Ishikawa (cell line): ENCODE data around the gene NOTCH3.
A peak's percentile ranks its signal among the peaks of the same experiment; 100 is the strongest.

Source experiments
- CEBPB ChIP-seq: IDR thresholded peaks from 2 replicates; pipeline ENCODE4 v1.6.1; 2012
- CREB1 ChIP-seq: IDR thresholded peaks from 2 replicates; pipeline ENCODE4 v1.6.1; 2012; ENCODE audit warnings: low read depth
- EGR1 ChIP-seq: IDR thresholded peaks from 2 replicates; pipeline ENCODE4 v1.6.1; 2012
- EP300 ChIP-seq: IDR thresholded peaks from 2 replicates; pipeline ENCODE4 v1.6.1; 2012; ENCODE audit warnings: borderline replicate concordance
- FOXM1 ChIP-seq: IDR thresholded peaks from 2 replicates; pipeline ENCODE4 v1.6.1; 2012; ENCODE audit warnings: low read depth, borderline replicate concordance
- MAX ChIP-seq: IDR thresholded peaks from 2 replicates; pipeline ENCODE4 v1.6.1; 2012
- NFIC ChIP-seq: IDR thresholded peaks from 2 replicates; pipeline ENCODE4 v1.6.1; 2012
- RAD21 ChIP-seq: IDR thresholded peaks from 2 replicates; pipeline ENCODE4 v1.6.1; 2012; ENCODE audit warnings: low read depth
- TAF1 ChIP-seq: IDR thresholded peaks from 2 replicates; pipeline ENCODE4 v1.6.1; 2012; ENCODE audit warnings: low read depth, mild to moderate bottlenecking
- TCF12 ChIP-seq: IDR thresholded peaks from 2 replicates; pipeline ENCODE4 v1.6.1; 2012; ENCODE audit warnings: low read depth
- TEAD4 ChIP-seq: IDR thresholded peaks from 2 replicates; pipeline ENCODE4 v1.6.1; 2012
- YY1 ChIP-seq: IDR thresholded peaks from 2 replicates; pipeline ENCODE4 v1.6.1; 2012; ENCODE audit warnings: low read depth
- ZBTB7A ChIP-seq: IDR thresholded peaks from 2 replicates; pipeline ENCODE4 v1.6.1; 2012; ENCODE audit warnings: low read depth
- TF ChIP-seq, protein P1 (sequence below): IDR thresholded peaks from 2 replicates; pipeline ENCODE4 v1.6.1; 2012
- TF ChIP-seq, protein P2 (sequence below): IDR thresholded peaks from 2 replicates; pipeline ENCODE4 v1.6.1; 2012; ENCODE audit warnings: low read depth, mild to moderate bottlenecking

NOTCH3 gene

GRCh38 chr19:15159251-15159650 lies 41.5 kb downstream of the NOTCH3 start:
- TF ChIP-seq TCF12 (no peak), YY1 (no peak)
- TF ChIP-seq, protein P1, sequence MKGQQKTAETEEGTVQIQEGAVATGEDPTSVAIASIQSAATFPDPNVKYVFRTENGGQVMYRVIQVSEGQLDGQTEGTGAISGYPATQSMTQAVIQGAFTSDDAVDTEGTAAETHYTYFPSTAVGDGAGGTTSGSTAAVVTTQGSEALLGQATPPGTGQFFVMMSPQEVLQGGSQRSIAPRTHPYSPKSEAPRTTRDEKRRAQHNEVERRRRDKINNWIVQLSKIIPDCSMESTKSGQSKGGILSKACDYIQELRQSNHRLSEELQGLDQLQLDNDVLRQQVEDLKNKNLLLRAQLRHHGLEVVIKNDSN, result peak; percentile 26; the same call in 1 of the 2 replicates

DNA sequence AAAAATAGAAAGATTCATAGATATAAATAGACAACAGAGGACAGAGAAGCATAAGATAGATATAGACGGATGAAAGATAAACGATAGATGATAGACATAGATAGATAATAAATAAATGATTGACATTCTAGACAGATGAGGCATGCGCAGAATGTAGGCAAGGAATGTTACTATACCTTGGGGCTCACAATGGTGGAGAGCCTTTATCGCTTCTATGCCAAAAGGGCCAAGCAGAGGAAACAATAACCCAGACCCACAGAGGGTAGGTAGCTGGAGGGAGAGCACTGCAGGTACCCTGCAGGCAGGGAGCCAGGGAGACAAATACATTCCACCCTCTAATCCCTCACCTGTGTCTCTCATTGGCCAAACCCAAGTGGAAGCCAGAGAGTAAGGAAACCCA lies 44.4 kb downstream of the NOTCH3 start:
- no peak for TF ChIP-seq EP300
- TF ChIP-seq, protein P2, sequence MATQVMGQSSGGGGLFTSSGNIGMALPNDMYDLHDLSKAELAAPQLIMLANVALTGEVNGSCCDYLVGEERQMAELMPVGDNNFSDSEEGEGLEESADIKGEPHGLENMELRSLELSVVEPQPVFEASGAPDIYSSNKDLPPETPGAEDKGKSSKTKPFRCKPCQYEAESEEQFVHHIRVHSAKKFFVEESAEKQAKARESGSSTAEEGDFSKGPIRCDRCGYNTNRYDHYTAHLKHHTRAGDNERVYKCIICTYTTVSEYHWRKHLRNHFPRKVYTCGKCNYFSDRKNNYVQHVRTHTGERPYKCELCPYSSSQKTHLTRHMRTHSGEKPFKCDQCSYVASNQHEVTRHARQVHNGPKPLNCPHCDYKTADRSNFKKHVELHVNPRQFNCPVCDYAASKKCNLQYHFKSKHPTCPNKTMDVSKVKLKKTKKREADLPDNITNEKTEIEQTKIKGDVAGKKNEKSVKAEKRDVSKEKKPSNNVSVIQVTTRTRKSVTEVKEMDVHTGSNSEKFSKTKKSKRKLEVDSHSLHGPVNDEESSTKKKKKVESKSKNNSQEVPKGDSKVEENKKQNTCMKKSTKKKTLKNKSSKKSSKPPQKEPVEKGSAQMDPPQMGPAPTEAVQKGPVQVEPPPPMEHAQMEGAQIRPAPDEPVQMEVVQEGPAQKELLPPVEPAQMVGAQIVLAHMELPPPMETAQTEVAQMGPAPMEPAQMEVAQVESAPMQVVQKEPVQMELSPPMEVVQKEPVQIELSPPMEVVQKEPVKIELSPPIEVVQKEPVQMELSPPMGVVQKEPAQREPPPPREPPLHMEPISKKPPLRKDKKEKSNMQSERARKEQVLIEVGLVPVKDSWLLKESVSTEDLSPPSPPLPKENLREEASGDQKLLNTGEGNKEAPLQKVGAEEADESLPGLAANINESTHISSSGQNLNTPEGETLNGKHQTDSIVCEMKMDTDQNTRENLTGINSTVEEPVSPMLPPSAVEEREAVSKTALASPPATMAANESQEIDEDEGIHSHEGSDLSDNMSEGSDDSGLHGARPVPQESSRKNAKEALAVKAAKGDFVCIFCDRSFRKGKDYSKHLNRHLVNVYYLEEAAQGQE, result no peak
- no peak for TF ChIP-seq FOXM1
- TF ChIP-seq TCF12, result no peak
- no peak for TF ChIP-seq NFIC
- no peak for TF ChIP-seq TEAD4
- no peak for TF ChIP-seq RAD21
- TF ChIP-seq CEBPB, result no peak
- no peak for TF ChIP-seq TAF1
- TF ChIP-seq MAX, result no peak
- TF ChIP-seq, protein P1, result no peak
- no peak for TF ChIP-seq YY1

GRCh38 chr19:15155296-15155695 lies 45.5 kb downstream of the NOTCH3 start:
- TF ChIP-seq TCF12 (no peak), RAD21 (no peak), MAX (no peak), CEBPB (no peak), YY1 (no peak), CREB1 (no peak), EP300 (no peak), FOXM1 (no peak), TAF1 (no peak), ZBTB7A (no peak), EGR1 (no peak), TEAD4 (no peak), NFIC (no peak)
- TF ChIP-seq, protein P2, result no peak

- TF ChIP-seq RAD21 (peak; percentile 60), EGR1 (no peak), TCF12 (no peak)
Measured at GRCh38 chr19:15154002-15154612, 46.7 kb downstream of the NOTCH3 start.

- TF ChIP-seq, protein P2, result no peak
- TF ChIP-seq TAF1 (no peak), CEBPB (no peak), NFIC (no peak), CREB1 (no peak), YY1 (no peak), RAD21 (no peak), FOXM1 (no peak), TCF12 (no peak), ZBTB7A (no peak), MAX (no peak), EP300 (no peak), TEAD4 (no peak), EGR1 (no peak)
- TF ChIP-seq, protein P1, result no peak
Measured at GRCh38 chr19:15149737-15150136, 51.1 kb downstream of the NOTCH3 start.
